Prostate gland (tissue), 2 donors: ENCODE data around the gene VAMP2. TPM values are rescaled to one million over a fixed set of nuclear protein-coding genes. Genes with fewer than 3 reads are reported as not detected.

Experiments
- DNase-seq: peaks from one replicate; pipeline ENCODE4 v3.0.0-alpha.2; 2019; ENCODE audit warnings: low spot score
- H3K27ac ChIP-seq, 2 donors: fragments of 200-600 bp; sonication (generic); 2 replicates each; pipeline ENCODE4 v1.5.1; 2017 to 2019
- H3K27me3 ChIP-seq: fragments of 200-600 bp; sonication (generic); replicated peaks from 2 replicates; pipeline ENCODE4 v1.5.1; 2019; ENCODE audit not compliant: insufficient read depth
- H3K36me3 ChIP-seq, 2 donors: fragments of 200-600 bp; sonication (generic); 1 replicate in 1 of 2; 2 replicates in 1 of 2; pipeline versions ENCODE4 v1.5.1 to v1.8.1; 2017 to 2019
- H3K4me1 ChIP-seq: fragments of 200-600 bp; sonication (generic); replicated peaks from 2 replicates; pipeline ENCODE4 v1.5.1; 2019
- H3K4me3 ChIP-seq, 2 donors: fragments of 200-600 bp; sonication (generic); 2 replicates each; pipeline ENCODE4 v1.5.1; 2017 to 2019
- H3K9me3 ChIP-seq: fragments of 200-600 bp; sonication (generic); 2 replicates; pipeline ENCODE4 v1.5.1; 2017
- POLR2A ChIP-seq: fragments of 450-650 bp; IDR thresholded peaks from one replicate; pipeline ENCODE4 v1.6.1; 2016; ENCODE audit warnings: antibody characterized with exemption, mild to moderate bottlenecking
- POLR2AphosphoS5 ChIP-seq: sonication (generic); formaldehyde crosslinking; IDR thresholded peaks from one replicate; pipeline ENCODE4 v1.6.1; 2017; ENCODE audit warnings: antibody characterized with exemption
- WGBS: methylation state at CpG from one replicate; pipeline ENCODE4 v1.1.5; 2018; 5-methylcytosine and 5-hydroxymethylcytosine counted together
- intact Hi-C: fragments of 100-400 bp; cut with DNase I; formaldehyde crosslinking; loops from one replicate; pipeline ENCODE4 v1.14.2; 2022
- total RNA-seq, 2 donors: library from RNA; depleted of rRNA; stranded (reverse); fragments of >200 nt; gene quantifications; one replicate each; pipeline ENCODE4 v1.1.0, GENCODE V29; 2016
- TF ChIP-seq, protein P1 (sequence below), 4 experiments: fragments of 200-600 bp in 2 of 4; fragments of 450-650 bp in 2 of 4; sonication (generic) in 2 of 4; IDR thresholded peaks; 1 replicate in 3 of 4; 2 replicates in 1 of 4; pipeline ENCODE4 v1.5.1; 2016 to 2019; ENCODE audit warnings: antibody characterized with exemption in 4 of 4, mild to moderate bottlenecking in 2 of 4, moderate library complexity in 2 of 4

VAMP2 gene
- total RNA-seq, 2 donors from 2014 or later, result 34.2 to 65.2 TPM

DNA sequence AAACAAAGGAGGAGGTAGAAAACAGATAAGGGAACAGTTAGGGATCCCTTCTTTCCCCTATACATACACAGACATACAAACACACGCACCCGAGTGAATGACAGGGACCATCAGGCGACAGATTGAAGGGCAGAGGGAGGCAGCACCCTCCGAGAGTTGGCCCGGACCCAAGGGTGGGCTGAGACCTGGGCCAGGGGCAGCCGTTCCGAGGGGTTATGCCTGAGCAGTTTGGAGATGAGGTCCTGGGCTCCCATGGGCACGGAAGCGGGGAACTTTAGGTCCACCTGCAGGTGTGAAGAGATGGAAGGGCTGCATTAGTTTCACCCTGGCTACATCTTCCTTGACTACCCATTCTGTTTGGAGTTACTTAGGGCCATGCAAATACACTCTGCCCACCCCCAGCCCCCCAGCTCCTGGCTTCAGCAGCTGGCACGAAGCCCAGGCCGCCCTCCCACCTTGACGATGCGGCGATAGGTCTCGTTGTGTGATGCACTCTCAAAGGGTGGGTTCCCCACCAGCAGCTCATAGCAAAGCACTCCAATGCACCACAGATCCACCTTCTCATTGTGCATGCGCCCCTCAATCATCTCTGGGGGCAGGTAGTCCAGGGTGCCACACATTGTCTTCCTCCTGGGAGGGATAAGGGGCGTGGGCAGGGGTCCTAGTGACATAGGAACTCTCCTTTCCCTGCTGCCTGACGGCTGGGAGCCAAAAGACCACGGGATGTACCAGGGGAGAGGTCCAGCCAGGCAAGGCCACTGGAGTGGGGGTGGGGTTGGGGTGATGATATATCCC lies 42.2 kb upstream of the VAMP2 start:
- H3K4me3 ChIP-seq, result no peak overlapping the region
- no peak overlapping the region for H3K27ac ChIP-seq
- TF ChIP-seq POLR2A (no peak), POLR2AphosphoS5 (no peak)
- TF ChIP-seq, protein P1, sequence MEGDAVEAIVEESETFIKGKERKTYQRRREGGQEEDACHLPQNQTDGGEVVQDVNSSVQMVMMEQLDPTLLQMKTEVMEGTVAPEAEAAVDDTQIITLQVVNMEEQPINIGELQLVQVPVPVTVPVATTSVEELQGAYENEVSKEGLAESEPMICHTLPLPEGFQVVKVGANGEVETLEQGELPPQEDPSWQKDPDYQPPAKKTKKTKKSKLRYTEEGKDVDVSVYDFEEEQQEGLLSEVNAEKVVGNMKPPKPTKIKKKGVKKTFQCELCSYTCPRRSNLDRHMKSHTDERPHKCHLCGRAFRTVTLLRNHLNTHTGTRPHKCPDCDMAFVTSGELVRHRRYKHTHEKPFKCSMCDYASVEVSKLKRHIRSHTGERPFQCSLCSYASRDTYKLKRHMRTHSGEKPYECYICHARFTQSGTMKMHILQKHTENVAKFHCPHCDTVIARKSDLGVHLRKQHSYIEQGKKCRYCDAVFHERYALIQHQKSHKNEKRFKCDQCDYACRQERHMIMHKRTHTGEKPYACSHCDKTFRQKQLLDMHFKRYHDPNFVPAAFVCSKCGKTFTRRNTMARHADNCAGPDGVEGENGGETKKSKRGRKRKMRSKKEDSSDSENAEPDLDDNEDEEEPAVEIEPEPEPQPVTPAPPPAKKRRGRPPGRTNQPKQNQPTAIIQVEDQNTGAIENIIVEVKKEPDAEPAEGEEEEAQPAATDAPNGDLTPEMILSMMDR (IDR thresholded peaks at IDR 0.05), result no peak
- no peaks in the 10 kb centered on the region for H3K36me3 ChIP-seq
- H3K9me3 ChIP-seq, result no peaks in the 10 kb centered on the region
- intact Hi-C loops, result no loop called here
- no peaks in the 10 kb centered on the region for H3K27me3 ChIP-seq
- DNase-seq, result no peak
- WGBS, result 85% methylated on average over 19 of the region's 19 CpGs
- no peaks in the 10 kb centered on the region for H3K4me1 ChIP-seq

DNA sequence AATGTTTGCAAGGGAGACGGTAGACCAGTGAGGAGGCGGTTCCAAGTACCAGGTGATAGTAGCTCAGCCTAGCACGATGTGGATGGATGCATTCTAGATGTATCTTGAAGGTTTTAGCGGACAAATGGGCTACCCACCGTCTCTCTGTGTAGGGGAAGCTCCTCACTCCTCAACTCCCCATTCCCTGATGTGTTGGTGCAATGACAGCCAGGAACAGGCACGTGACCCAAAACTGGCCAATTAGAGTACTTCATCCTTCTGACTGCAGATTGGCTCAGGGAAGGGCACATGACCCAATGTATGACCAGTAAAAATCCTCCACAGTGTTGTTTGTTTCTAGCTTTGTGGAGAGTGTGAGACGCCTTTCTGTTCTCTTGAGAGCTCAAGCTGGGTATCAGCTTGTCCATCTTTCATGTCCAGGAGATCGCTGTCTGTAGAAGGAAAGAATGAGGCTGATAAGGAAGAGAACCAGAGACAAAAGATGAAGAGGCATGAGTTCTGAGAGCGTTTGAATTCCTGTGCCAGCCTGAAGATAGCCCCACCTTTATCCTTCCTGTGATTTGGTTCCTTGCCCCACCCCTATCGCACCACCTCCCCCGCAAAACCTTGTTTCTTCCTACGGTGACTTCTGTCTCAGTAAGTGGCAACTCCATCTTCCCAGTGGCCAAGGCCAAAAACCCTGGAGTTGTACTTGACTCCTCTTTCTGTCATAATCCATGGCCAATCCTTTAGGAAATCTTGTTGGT lies 29.5 kb upstream of the VAMP2 start:
- H3K9me3 ChIP-seq, result no peaks in the 10 kb centered on the region
- H3K4me3 ChIP-seq, result peak overlapping the region in 1 of 2 donors; percentile 11
- TF ChIP-seq POLR2AphosphoS5, result peak; percentile 89
- peak; percentile 57 for TF ChIP-seq POLR2A
- TF ChIP-seq, protein P1 (IDR thresholded peaks at IDR 0.05), result no peak
- peaks cover 14% of the 10 kb centered on the region for H3K4me1 ChIP-seq
- 23% methylated on average over 12 of the region's 12 CpGs for WGBS
- H3K36me3 ChIP-seq, result no peaks in the 10 kb centered on the region
- no peaks in the 10 kb centered on the region for H3K27me3 ChIP-seq
- H3K27ac ChIP-seq, result peak overlapping the region; percentile 41 to 67
- DNase-seq, result peak; percentile 68
- intact Hi-C loops, result no loop called here

DNA sequence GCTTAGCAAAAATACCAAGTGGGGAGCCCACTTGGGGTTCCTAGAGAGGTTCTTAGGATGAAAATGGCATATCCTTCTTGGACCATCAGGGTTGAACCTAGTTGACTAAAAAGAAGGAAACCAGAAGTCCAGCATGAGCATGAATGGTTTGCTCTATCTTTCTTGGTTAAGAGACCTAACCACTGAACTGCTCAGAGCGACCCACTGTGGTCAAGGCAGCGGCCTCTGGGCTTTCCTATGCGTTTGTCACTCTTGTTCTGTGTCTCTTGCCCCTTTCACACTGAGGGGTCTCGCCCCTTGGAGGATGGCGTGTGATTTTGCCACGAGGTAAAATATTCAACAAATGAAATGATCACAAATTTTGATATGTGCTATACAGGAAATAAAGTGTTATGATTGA lies 27.8 kb upstream of the VAMP2 start:
- intact Hi-C loops, result no loop called here
- TF ChIP-seq, protein P1 (IDR thresholded peaks at IDR 0.05), result no peak
- TF ChIP-seq POLR2A (no peak), POLR2AphosphoS5 (no peak)
- H3K27ac ChIP-seq, result peak overlapping the region; percentile 91 to 95
- H3K9me3 ChIP-seq, result no peaks in the 10 kb centered on the region
- no peaks in the 10 kb centered on the region for H3K36me3 ChIP-seq
- H3K4me3 ChIP-seq, result peak overlapping the region in 1 of 2 donors; percentile 85
- WGBS, result 48% methylated on average over 6 of the region's 6 CpGs
- no peaks in the 10 kb centered on the region for H3K27me3 ChIP-seq
- peaks cover 14% of the 10 kb centered on the region for H3K4me1 ChIP-seq
- DNase-seq, result no peak

DNA sequence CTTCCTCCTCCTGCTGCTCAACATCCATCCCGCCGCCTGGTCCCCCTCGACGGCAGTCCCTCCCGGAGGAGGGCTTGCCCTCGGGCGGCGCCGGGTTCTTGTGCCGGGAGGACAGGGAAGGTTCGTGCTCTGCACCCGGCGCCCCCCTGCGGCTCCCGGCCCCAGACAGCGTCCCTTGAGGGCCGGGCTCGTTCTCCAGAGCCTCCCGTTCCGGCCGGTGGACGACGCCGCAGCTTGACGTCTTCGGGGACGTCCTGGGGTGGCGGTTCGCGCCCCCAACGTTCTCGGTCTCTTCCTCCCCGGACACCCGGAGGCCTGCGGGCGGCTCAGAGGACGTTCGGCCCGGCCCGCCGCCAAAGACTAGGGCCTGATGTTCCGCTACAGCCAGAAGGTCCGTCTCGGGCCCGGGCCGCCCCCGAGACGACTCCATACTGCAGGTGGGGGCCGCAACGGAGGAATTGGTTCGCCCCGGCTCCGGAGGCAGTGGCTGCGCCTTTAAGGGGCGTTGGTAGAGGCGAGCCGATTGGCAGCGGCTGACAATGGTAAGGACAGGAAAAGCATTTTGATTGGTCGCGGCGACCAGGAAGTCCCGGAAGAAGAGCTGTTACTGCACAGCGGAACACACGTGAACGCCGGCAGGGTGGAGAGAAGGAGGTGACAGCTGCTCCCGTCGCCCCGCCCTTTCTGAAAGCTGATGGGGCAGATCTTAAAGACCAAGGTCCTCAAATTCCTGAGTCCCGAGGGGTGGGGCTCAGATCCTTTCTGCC lies 27.1 kb upstream of the VAMP2 start, which contains the start of gene BORCS6:
TSS of gene BORCS6 (minus strand) at position 470 of the 767 bp plus-strand sequence. CDS start at position 430, 40 bp downstream.
- Histone ChIP-seq H3K4me1 (peaks cover 14% of the 10 kb centered on the region), H3K27ac (peak within 1 kb of the TSS; percentile 91 to 95), H3K4me3 (peak within 1 kb of the TSS; percentile 85 to 90), H3K27me3 (no peaks in the 10 kb centered on the region), H3K36me3 (no peaks in the 10 kb centered on the region), H3K9me3 (no peaks in the 10 kb centered on the region)
- intact Hi-C loops, result loop anchor here (5.0 kb wide), 2 partner anchors 68 to 107 kb away; partner anchors contain the start of genes HES7 and SLC25A35
- DNase-seq, result peak; percentile 99
- TF ChIP-seq POLR2AphosphoS5, result peak; percentile 98
- peak; percentile 84 for TF ChIP-seq POLR2A
- TF ChIP-seq, protein P1 (IDR thresholded peaks at IDR 0.05), result peak in 1 of 4 experiments; percentile 11
- under 1% methylated on average over 56 of the region's 70 CpGs for WGBS
